ENCODE measurements around the gene ERMP1.
A peak's percentile ranks its signal among the peaks of the same experiment; 100 is the strongest.

ERMP1 gene

DNA sequence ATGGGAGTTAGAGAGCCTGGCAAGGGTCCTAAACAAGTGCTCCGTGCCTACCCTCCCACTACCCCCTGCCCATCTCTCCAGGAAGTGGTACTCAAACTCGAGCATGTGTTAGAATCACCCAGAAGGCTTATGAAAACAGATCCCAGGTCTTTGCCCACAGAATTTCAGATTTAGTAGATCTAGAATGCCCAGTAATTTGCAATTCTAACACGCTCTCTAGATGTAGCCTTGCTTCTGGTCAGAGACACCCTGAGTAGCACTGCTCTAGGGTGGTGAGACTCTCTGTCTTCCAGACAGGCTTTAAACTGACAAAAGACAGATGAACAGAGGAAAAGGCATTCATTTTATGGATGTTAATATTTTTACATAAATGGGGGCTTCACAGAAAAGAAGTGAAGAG is 20.7 kb upstream of the ERMP1 start:
- DNase-seq (ENCODE audit: low spot score) (no peak), FAIRE-seq (no peak)

DNA sequence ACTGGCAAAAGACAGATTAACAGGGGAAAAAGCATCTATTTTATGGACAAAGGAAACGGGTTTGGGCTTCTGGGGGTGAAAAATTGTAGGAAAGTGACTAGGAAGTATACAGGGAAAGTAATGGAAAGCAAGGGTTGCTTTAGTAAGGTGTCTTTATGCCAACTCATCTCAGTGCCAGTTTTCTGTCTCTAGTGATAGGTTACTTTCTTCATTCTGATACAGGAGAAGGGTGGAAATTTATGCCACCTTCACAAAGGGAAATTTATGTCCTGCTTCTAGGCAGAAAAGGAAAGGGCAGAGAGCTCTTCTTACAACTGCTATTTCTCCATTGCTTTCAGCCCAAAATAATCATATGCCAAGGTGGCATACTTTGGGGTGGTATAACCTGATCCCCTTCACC is 20.1 kb upstream of the ERMP1 start:
- FAIRE-seq (no peak), DNase-seq (ENCODE audit: low spot score) (no peak)

DNA sequence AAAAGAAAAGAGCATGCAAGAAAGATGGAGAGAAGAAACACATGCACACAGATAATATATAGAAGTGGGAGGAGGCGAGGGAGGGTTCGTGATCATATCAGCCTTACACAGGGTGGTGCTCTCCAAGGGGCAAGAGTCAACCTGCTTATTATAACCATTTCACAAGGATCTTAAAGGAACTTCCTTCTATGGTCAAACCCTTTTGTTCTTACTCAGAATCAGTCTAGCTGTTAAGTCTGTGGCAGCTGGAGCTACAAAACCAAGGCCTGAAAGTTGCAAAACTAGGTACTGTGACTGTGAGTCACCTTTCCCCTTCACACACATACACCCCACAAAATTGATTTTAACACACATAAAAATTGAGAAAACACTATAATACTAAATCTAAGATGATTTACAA is 18.5 kb upstream of the ERMP1 start:
- FAIRE-seq = no peak

DNA sequence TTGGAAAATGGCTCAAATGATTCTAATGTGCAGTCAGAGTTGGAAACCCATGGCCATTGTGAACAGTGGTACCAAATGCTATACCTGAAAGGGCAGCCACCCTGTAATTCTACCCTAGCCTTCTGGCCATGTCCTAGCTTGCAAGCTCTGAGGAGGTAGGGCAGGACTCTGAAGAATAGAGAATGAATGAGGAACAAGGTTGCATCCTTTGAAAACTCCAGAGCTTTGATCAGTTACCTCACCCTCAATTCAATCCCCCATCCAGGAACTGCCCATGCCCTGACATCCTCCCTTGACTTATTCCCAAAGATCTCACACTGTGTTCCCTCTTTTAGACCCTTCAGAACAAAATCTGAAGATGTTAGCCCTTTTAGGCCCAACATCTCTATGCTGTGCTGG is 17.8 kb upstream of the ERMP1 start:
- DNase-seq (ENCODE audit: low spot score) (no peak), FAIRE-seq (no peak)

More for the DNA sequence above, 18.5 kb upstream of the ERMP1 start:
- DNase-seq (ENCODE audit: low spot score) = no peak

DNA sequence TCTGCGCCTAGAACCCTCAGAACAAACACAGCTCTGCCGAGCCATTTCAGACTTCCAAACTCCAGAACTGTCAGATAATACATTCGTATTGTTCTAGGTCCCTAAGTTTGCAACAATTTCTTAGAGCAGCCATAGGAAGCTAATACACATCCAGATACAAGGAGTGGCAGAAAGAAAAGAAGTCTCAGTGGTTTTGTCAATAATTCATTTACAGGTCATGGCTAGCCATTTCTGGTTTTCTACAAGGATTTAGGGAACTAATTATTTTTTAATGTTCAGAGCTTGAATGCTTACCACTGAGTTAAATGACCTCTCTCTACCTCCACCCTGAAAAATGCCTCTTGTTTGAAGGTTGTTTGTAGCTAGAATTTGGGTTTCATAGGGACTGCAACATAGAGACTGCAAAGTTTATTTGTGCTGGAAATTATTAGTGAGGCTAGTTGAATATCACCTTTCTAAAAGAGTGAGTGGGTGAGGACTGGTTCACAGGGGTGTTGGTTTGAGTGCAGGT is 15.5 kb upstream of the ERMP1 start:
- FAIRE-seq = no peak
- DNase-seq (ENCODE audit: low spot score) = no peak

DNA sequence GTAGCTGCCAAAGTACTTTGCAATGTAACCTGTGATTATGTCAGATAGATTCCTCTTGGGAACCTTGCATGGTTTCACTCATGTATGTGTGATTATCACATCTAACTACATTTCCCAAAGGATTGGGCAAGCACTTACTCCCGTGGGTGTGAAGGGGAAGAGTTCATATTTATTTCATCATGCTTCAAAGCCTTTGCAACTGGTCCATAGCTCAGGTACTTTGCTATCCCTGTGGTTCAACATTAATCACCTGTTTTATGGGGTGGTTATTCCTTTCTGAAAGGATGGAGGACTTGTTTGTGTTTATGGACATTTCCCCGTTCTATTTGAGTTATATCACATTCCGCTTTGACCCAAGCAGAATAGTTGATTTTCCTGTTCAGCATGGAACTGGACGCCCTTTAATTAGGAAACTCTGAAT is 13.6 kb upstream of the ERMP1 start:
- DNase-seq (ENCODE audit: low spot score) (no peak), FAIRE-seq (no peak)

DNA sequence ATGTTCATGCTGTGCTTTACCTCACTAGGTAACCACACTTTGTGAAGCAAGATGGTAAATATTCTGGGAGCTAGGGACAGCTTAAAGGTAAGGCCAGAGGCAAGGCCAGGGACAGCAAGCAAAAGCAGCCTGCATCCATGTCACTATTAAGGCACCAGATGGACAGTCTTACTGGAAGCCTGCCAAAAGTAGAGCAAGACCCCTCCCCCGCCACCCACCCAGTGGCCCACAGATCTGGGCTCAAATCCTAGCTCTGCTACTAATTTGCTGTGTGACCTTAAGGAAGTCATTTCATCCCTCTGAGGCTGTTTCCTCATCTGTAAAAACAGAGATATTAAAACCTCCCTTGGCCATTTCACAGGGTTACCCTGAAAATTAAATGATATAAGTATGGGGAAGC is 13.2 kb upstream of the ERMP1 start:
- DNase-seq (ENCODE audit: low spot score) (no peak), FAIRE-seq (no peak)

DNA sequence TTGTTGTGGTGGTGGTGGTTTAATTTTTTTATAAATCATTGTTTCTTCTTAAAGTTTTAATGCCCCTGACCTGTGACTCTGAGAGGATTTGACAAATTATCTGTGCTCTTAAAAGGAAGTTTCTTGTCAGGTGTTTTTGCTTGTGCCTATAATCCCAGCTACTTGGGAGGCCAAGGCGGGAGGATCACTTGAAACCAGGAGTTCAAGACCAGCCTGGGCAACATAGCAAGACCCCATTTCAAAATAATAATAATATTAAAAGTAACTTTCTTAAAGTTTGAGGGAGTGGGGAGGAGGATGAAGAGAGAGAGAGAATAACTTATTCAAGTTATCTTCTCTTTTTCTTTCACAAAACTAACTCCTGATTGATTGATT is 12.2 kb upstream of the ERMP1 start:
- DNase-seq (ENCODE audit: low spot score) (no peak), FAIRE-seq (no peak)

DNA sequence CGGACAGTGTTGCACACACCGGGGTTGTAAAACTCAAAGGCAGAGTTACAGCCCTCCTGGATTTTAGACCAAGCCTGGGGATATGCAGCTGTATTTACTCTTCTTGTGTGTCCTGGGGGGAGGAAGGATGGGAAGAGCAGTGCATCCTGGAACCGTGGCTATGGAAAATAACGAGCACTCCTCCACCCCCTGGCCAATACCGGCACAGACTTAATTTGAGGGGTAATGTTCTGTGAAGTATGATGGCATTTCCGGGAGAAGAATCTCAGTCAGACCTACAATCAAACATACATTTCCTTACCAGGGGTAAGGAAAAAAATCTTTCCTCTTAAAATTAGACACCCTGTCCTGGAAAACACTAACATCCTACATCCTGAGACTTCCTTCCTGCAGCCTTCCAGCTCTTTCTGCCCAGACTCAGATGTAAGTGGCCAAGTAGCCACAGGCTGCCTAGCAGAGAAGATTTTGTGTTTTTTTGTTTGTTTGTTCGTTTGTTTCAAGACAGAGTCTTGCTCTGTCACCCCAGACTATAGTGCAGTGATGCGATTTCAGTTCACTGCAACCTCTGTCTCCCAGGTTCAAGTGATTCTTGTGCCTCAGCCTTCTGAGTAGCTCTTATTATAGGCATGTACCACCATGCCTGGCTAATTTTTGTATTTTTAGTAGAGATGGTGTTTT is 11.0 kb upstream of the ERMP1 start:
- DNase-seq (ENCODE audit: low spot score) (peak; percentile 23), FAIRE-seq (no peak)

DNA sequence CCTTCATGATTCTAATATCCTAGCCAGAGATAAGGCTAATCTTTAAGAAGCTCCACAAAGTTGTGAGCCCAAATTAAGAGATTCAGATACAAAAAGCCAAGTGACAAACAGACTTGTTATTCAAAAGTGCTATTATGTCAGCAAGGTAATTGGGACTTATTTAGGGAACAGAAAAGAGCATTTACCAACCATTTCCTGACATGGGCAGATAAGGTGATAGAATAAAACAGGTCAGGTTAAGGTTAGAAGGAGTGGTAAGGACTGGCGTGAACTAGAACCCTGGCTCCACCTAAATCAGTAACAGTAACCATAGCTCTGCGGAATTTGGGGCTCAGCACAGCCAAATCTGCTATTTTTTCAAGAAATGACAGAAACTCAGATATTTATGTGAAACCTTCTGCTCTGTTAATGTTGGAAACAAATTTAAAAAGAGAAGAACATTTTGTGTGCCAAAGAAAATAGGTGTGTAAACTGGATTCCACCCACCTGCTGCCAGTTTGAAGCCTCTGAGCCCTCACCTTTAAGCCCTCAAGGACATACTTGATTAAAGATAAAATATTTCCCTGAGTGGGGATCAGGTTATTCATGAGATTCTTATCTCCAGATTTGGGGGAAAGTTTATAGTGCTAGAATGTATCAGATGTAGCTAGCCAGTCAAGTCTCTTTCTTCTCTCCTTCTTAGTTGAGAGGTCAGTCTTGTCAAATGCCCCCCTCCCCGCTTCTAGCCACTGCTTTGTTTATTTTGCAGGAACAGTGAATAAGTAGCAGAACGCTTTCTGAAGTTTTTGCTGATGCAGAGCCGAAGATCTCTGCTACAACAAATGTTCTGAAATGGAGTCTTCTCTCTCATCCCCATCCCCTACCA is 10.2 kb upstream of the ERMP1 start:
- FAIRE-seq = no peak
- no peak for DNase-seq (ENCODE audit: low spot score)

DNA sequence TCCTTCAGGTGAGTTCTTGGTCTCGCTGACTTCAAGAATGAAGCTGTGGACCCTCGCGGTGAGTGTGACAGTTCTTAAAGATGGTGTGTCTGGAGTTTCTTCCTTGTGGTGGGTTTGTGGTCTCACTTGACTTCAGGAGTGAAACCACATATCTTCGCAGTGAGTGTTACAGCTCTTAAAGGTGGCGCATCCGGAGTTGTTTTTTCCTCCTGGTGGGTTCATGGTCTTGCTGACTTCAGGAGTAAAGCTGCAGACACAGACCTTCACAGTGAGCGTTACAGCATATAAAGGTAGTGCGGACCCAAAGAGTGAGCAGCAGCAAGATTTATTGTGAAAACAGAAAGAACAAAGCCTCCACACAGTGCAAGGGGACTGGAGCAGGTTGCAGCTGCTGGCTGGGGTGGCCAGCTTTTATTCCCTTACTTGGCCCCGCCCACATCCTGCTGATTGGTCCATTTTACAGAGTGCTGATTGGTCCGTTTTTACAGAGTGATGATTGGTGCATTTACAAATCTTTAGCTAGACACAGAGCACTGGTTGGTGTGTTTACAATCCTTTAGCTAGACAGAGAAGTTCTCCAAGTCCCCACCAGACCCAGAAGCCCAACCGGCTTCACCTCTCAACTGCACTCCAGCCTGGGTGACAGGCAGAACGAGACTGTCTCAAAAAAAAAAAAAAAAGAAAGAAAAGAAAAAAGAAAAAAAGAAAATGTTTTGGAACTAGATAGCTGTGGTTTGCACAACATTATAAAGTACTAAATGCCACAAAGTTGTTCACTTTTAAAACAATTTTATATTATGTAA is 9.1 kb upstream of the ERMP1 start:
- DNase-seq (ENCODE audit: low spot score) (no peak), FAIRE-seq (no peak)

DNA sequence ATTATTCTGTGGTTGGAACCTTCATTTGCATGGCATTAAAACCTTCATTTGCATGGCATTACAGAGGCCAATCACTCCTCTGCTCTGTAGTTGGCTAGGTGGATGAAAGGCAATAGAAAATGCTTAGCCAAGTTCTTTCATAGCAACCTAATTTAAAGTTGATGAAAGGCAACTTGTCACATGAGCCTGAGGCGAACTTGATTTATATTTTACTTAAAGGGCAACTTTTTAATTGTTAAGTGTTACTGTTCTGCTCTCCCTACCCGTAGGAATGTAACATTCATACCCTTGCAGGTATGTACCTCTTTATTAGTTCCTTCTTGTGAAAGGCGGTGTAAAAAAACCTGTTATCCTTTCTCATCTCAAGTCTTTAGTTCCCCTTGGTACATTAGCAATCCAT is 7.9 kb upstream of the ERMP1 start:
- DNase-seq (ENCODE audit: low spot score) (no peak), FAIRE-seq (no peak)

DNA sequence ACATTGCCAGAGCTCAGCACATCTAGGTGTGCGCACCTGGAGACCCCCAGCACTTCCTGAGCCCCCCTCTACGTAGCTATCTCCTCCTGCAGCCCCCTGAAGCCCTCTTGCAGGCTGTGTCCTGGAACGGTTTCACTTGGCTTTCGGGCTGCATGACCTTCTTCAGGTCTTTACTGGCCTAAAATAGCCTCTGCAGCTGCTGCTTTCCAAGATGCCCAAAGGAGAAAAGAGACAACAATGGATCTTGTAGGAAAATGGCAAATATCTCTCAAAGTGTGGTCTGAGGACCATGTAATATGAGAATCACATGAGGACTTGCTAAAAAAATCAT is 6.6 kb upstream of the ERMP1 start:
- no peak for FAIRE-seq
- DNase-seq (ENCODE audit: low spot score) = no peak

DNA sequence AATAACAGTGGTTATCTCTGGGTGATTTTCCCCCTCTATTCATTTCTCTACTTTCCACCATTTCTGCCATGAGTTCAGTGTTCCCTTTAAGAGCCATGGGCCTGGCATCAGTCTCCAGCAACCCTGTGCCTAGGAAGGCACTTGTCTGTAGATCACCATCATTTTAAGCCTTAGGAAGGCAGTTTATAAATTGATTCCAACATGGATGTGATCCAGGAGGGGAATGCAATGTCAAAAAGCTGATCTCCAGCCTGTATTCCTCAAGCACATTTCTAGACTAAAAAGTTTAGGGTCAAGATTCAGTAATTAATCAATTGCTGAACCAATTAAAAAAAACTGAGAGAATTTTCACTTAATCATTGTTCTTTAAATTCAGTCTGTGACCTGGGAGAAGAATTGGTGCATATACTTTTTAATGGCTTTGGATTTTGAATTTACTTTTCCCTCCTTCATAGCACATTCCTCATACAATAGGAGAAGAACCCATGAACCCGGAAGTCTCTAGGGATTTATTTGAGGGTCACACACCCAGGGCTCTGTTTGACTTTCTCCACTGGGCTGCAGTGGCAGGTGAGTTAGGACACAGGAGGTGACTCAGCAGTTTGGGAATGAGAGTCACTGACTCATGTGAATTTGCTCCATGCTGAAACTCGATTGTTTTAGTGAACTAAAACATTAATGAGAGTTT is 6.1 kb upstream of the ERMP1 start:
- FAIRE-seq = no peak
- peak; percentile 67 for DNase-seq (ENCODE audit: low spot score)

DNA sequence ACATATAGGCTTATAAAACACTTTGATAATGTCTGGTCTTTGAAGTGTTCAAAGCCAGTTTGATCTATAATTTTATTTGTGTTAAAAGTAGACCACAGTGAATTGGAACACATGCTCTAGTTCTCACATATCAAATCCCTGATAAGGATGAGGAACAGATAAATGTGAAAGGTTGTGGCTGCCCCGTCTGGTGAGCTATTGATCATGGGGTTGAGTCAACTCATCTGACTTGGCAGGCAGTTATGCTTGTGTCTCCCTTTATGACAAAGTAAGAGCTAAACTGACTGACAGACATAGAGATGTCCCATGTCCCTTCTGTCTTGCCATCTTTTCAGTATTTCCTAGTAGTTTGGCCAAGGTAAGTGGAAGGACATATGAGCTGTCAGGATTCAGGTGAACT is 2.9 kb upstream of the ERMP1 start:
- DNase-seq (ENCODE audit: low spot score) = no peak
- no peak for FAIRE-seq

DNA sequence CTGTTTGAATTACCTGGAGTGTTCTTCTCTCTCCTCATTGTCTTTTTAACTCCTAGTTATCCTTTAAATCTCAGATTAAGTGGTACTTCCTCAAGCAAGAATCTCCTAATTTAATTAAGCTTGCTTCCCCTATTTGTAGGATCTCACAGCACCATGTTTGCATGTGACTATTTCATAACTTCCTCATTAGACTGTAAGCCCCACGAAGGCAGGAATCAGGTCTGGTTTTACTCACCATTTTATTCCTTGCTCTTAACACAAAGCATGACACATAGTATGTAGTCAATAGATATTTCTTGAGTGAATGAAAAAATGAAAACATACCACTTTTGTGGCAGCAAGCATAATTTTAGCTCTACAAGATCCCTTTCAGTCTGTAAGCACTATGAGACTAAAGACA is 1.3 kb upstream of the ERMP1 start:
- DNase-seq (ENCODE audit: low spot score) (no peak), FAIRE-seq (no peak)

DNA sequence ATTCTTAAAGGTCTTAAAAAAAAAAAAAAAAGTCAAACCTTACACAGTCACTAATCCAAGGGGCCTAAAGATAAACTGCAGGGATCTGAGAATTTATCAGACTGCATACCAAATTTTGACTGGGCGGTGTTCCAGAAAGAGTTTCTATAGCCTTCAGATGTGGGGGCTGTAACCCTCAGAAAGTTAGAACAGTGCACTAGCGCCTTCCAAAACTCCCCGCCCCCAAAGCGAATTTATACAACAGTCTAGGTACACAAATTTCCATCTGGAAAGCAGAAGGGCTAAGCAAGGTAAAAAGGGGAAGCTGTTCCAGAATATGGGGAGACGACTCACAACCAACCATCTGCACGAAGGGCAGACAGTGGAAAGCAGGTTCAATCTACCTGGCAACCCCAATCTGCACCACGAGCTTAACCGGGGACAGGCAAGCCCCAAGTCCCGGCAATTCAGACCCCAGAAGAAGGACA is 813 bp downstream of the ERMP1 start:
- DNase-seq (ENCODE audit: low spot score) (no peak), FAIRE-seq (no peak)

DNA sequence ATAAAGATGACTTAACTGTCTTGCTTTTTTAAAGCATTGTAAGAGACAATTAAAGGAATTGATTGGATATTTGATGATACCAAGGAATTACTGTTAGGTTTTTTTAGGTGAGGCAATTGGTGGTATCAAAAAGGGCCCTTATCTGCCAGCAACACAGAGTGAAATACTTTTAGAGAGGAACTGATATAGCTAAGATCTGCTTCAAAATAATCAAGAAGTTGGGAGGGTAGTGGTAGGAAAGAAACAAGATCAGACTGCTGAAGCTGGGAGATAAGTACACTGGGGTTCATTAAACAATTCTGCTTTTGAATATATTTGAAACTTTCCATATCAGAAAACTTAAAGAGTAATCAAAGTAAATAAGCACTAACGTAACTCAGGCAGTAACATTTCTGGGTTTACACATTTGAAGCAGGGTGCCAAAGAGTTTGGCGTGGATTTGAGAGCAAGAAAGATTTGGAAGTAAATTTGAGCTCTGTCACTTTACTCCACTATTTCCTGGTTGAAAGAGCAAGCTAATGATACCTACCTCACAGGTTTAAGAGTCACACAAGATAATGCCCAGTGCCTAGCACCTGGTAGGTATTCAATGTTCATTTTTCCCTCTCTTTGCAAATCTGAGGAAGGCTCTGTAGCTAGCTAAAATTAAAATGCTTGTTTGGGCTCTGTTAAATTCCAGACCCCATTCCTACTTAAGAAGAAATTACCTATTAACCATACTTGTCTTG is 6.9 kb downstream of the ERMP1 start:
- no peak for FAIRE-seq
- no peak for DNase-seq (ENCODE audit: low spot score)

DNA sequence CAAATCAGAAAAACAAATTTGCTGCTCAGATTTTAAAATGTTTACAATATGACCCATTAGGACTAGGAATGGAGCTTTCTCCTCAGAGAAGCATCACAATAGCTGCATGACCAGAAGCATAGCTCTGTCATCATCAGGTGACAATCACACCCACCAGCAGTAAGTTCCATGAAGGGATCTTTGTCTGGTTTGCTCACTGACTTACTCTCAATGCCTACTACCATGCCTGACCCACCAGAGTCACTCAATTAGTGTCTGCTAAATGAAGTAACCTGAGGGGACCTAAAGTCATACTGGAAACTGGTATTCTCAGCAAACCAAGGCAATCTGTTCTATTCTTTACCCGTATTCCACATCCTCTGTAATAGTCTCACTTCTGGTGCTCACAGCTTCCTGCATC is 7.7 kb downstream of the ERMP1 start:
- DNase-seq (ENCODE audit: low spot score) (no peak), FAIRE-seq (no peak)

DNA sequence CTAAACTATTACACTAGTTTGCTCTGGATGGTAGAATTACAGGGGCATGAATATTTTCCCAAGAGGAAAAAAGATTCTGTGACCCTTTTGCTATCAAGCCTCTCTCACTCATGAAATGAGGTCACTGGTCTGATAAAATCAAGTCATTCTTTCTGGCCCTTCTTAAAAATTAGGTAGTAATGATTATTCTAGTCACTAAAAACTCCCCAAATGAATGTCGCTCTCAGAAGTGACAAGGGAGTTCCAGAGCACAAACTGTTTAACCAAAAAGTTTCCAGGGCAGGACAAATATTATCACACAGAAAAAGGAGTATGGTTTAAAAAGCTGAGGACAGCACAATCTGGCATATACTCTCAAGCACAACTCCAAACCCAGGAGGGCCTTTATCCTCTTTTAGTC is 12.5 kb downstream of the ERMP1 start:
- no peak for DNase-seq (ENCODE audit: low spot score)
- FAIRE-seq = no peak

DNA sequence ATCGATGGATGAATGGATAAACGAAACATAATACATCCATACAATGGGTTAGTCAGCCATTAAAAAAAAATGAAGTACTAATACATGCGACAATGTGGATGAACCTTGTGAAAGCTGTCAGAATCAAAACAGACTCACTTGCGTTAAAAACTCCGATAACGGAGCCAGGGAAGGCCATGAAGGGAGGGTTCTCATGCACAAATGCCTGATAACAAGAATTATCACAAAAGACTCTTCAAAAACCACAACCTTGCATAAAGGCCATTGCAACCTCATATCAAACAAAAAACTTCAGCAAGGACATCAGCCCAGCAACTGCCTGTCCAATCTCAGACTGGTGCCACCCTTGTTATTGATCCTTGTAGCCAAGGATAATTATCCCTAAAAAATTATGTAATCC is 13.7 kb downstream of the ERMP1 start:
- no peak for FAIRE-seq

More for the DNA sequence above, 13.7 kb downstream of the ERMP1 start:
- no peak for DNase-seq (ENCODE audit: low spot score)
